Stimulated activated CD4-positive, alpha-beta T cell treated with anti-CD3 and anti-CD28 coated beads, Interleukin-12 subunit alpha, Interleukin-12 subunit beta, amount 100 ng/mL, for 4 hours (primary cell): ENCODE measurements around the gene NKIRAS1.

Experiments used
- DNase-seq: peaks from one replicate; pipeline ENCODE4 v3.0.0-alpha.2; 2020

The NKIRAS1 gene

GRCh38 chr3:23916886-23917678 is at the start of gene NKIRAS1, which contains the start of gene RPL15:
Gene NKIRAS1, minus strand, starts transcription at chr3:23916990. Its CDS starts 6,086 bp downstream, at chr3:23910904.
Gene RPL15, plus strand, starts transcription at chr3:23917132. Its CDS starts 728 bp downstream, at chr3:23917860.
- DNase-seq = peak; percentile 95

- DNase-seq = no peak
Observed at GRCh38 chr3:23966328-23966727, 49.5 kb upstream of the NKIRAS1 start.

- DNase-seq = no peak
Observed at GRCh38 chr3:23964537-23965235, 47.9 kb upstream of the NKIRAS1 start.

- DNase-seq = no peak
Observed at GRCh38 chr3:23961913-23962312, 45.1 kb upstream of the NKIRAS1 start.

GRCh38 chr3:23961066-23961465 is 44.3 kb upstream of the NKIRAS1 start:
- DNase-seq = no peak

- no peak for DNase-seq
Observed at GRCh38 chr3:23960649-23961048, 43.9 kb upstream of the NKIRAS1 start.

- no peak for DNase-seq
Observed at GRCh38 chr3:23959135-23959900, 42.5 kb upstream of the NKIRAS1 start.

GRCh38 chr3:23956701-23957100 is 39.9 kb upstream of the NKIRAS1 start:
- DNase-seq = no peak

GRCh38 chr3:23954144-23954543 is 37.4 kb upstream of the NKIRAS1 start:
- DNase-seq = no peak

GRCh38 chr3:23953523-23953922 is 36.7 kb upstream of the NKIRAS1 start:
- no peak for DNase-seq

- DNase-seq = no peak
Observed at GRCh38 chr3:23952646-23953045, 35.9 kb upstream of the NKIRAS1 start.

- DNase-seq = no peak
Observed at GRCh38 chr3:23950293-23950692, 33.5 kb upstream of the NKIRAS1 start.

- no peak for DNase-seq
Observed at GRCh38 chr3:23949784-23950183, 33.0 kb upstream of the NKIRAS1 start.

- DNase-seq = no peak
Observed at GRCh38 chr3:23948761-23949160, 32.0 kb upstream of the NKIRAS1 start.

GRCh38 chr3:23945913-23946687 is 29.3 kb upstream of the NKIRAS1 start:
- peak; percentile 97 for DNase-seq

- no peak for DNase-seq
Observed at GRCh38 chr3:23945663-23945912, 28.8 kb upstream of the NKIRAS1 start.

- peak; percentile 76 for DNase-seq
Observed at GRCh38 chr3:23944861-23945662, 28.3 kb upstream of the NKIRAS1 start, which contains the start of gene NR1D2. Gene NR1D2, plus strand, starts transcription at chr3:23945286. Its CDS starts 293 bp downstream, at chr3:23945579.

- DNase-seq = no peak
Observed at GRCh38 chr3:23944007-23944783, 27.4 kb upstream of the NKIRAS1 start.

GRCh38 chr3:23942546-23942945 is 25.8 kb upstream of the NKIRAS1 start:
- no peak for DNase-seq

GRCh38 chr3:23941440-23941839 is 24.6 kb upstream of the NKIRAS1 start:
- DNase-seq = no peak

GRCh38 chr3:23940775-23941174 is 24.0 kb upstream of the NKIRAS1 start:
- DNase-seq = no peak
